NAMALWA (cell line): ENCODE data around the gene TOGARAM2.
"Not testable (repeated sequence)": the region's sequence is repeated elsewhere in the genome, so short reads cannot be mapped to it uniquely, and the experiment has no call there.

Source experiments
- DNase-seq: peaks from one replicate; pipeline ENCODE4 v3.0.0-alpha.2; 2015; ENCODE audit warnings: low spot score

TOGARAM2 gene

DNA sequence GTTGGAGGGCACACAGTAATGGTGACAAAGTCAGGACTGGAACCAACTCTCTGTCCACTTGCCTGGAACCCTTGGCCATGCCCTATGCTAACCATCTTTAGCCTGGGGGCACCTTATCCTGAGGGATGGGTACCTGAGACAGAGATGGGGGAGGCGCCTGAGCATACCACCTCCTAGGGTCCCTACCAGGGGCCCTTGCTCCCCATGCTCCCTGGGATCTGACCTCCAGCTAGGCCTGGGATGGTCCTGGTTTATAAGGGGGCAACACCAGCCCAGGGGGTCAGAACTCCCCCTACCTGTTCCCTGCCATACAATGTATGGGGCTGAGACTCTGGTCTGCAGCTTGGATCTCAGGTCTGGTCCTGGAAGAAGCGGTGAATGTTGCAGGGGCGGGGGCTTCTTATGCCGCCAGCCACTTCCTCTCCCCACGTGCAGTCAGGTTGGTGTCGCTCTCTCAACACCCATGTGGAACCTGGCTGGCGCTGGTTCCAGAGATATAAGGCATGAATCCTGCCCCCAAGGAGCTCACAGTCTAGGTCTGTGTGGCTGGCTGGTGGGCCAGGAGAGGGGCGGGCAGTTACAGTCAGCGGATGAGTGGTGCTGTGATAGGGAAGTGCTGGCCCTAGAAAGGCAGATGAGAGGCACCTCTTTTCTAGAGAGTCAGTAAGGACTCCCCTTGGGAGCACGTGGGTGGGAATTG is 3.8 kb upstream of the TOGARAM2 start:
- no peak for DNase-seq

DNA sequence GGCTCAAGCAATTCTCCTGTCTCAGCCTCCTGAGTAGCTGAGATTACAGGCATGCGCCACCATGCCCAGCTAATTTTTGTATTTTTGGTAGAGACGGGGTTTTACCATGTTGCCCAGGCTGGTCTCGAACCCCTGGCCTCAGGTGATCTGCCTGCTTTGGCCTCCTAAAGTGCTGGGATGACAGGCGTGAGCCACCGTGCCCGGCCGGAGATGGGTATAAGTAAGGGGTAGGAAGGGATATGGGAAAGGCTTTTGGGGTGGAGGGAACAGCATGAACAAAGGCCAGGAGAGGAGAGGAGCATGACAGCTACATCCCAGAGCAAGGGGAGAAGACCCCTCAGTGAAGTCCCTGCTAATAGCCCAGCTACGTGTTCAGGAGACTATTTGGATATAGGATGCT is 3.1 kb upstream of the TOGARAM2 start:
- not testable (repeated sequence) for DNase-seq

DNA sequence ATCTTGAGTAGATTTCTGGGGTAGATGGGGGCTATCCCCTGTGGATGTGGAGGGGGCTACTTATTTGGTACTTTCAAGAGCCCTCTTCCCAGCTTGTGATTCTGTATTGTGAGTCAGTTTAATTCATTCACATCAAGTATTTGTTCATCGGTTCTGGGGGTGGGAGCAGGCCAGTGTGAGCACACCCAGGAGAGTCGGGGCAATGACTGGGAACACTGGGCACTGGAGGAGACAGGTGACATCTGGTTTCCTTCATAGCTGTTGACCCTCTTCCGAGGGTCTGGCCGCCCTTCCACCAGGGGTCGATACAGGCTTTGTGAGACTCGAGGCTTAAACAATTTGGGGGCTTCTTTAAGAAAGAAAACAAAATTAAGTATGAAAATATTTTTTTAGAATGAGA is 2.5 kb upstream of the TOGARAM2 start:
- DNase-seq = no peak

DNA sequence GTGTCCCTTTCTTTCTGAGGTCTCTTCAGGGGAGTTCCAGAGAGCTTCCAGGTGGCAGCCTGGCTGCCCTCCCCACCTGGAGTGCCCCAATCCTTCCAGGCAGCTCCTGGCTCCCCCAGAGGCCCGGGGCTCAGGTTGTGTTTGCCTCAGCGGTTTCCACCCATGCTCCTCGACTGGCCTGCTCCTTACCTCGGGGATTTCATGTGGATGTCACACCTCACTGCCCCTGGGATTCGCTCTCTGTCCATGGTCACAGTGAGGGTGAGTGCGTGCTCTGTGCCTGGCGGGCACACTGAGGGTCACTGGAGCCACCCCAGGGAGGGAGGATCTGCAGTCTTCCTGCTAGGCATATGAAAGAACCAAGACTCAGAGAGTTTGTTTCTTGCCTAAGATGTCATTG is 2.1 kb upstream of the TOGARAM2 start:
- DNase-seq = no peak

DNA sequence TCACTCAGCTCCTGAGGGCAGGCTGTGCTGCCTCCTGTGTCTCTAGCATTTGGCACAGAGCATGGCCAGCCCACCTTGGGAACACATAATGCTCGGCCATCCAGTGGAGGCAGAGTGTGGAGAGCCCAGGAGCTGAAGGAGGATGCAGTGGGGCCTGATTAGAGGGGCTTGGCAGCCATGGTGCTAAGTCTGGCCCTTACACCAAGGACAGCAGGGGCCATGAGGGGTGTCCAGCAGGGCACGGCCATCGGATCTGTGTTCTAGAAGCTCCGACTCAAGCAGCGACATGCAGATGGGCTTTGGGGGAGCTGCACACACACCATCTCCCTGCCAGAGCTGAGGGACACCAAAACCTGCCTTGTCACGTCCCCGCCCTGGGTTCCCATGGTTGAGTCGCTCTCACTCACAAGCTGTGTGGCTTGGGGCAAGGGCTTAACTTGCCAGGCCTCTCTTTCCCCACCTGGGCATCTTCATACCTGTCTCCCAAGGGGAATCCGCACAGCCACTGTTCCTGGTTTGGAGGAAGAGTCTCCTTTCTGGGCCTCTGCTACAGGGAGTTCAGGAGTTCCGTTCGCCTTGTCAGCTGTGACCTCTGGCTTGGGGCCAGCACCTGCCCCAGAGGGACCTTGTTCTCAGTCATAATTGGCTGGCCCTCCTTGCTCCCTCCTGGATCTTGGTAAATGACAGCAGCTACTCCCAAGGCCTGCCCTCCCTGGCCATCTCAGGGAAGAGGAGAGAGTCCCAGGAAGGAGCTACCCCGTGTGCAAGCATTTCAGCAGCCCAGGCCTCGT is 1.3 kb upstream of the TOGARAM2 start:
- DNase-seq = no peak

DNA sequence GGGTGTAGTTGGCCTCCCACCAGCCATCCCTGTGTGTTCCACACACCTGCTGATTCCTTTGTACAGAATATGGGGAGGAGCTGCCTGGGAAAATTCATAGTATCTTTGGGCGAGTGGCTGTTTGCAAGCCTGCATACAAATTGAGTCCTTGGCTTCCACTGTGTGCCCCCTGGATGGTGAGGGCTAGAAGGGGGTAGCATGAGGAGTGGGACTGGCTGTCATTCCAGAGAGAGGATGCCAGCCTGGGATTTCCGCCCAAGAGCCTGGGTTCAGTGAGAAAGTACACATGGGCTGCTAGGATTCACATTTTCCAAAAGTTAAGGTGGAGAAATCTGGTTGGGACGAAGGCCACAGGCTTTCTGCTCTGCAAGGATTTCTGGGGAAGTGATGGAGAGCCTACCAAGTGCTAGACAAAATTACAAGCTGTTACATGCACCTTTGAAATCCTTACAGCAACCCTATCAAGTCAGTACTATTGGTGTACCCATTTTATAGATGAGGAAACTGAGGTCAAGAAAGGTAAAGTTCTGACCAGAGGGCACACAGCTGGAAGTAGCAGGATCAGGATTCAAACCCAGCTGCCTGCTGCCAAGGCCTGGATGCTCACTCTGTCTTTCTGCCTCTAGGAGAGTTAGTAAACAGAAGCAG is 606 bp upstream of the TOGARAM2 start:
- no peak for DNase-seq

DNA sequence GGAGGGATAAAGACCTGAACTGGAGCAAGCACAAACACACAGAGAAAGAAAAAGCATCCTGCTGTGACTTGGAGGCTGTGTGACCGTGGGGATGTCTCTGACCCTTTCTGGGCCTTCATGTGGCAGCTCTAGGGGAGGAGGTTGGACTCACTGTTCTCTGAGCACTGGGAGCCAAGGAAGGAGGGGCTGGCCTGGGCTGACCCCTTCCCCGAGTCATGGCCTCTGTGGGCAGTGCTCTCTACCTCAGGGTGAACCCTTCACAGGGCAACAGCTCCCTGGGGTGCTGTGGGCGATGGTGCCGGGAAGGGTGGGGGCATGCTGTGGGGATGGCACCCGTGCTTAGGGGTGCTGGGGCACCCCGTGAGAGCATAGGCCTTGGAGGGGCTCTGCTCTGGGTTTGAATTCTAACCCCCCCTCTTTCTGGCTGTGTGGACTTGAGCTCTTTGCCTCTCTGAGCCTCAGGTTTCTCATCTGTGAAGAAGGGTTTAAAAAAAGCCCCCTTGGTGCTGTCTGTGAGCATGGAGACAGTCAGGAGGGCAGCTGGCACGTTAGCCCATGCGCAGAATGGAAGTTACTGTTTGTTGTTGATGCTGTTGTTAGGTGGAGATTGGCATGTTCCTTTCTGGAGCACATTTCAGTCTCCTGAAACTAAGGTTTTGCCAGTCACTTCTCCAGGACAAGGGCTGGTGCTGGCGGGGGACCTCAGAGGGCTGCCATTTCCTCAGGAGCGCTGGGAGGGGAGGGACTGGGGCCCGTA is 700 bp downstream of the TOGARAM2 start:
- no peak for DNase-seq

DNA sequence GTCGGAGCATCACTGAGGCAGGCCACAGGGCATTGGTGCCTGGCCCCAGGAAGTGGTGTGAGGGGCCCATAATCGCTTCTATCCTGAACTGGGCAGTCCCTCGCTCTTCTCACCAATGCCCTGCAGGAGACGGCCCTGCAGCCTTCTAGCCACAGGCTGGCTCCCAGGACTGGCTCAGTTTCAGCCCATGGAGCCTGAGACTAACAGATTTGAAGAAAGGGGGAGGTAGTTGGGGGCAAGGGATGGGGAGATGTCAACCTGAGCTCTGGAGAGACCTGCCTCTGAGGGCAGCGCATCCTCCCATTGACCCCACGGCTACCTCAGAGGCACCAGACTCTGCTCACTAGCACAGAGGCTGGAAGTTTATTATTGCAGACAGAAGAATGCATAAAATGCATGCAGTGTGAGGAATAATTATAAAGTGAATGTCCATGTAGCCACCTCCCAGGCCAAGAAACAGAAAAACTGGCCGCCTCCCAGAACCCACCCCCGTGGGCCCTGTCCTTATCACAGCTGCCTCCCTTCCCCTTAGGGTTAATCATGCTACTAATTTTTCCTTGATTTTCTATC is 1.4 kb downstream of the TOGARAM2 start:
- DNase-seq = no peak

DNA sequence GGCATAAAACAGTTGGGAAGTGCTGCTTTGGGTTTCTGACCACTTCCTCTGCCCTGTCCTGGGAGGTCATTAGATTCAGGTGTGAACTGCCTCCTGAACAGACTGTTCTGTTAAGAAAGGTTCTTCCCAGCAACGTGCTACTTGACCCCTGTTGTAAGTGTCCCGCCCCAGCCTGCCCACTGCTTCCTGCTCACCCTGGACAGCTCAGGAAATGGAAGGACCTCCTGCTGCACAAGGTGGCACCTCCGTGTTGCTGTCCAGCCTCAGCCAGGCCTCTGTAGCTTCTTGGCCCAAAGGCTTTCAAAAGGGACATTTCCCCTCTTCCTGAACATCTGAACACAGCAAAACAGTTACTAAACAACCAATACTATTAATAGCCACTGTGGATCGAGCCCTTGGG is 5.3 kb downstream of the TOGARAM2 start:
- no peak for DNase-seq

DNA sequence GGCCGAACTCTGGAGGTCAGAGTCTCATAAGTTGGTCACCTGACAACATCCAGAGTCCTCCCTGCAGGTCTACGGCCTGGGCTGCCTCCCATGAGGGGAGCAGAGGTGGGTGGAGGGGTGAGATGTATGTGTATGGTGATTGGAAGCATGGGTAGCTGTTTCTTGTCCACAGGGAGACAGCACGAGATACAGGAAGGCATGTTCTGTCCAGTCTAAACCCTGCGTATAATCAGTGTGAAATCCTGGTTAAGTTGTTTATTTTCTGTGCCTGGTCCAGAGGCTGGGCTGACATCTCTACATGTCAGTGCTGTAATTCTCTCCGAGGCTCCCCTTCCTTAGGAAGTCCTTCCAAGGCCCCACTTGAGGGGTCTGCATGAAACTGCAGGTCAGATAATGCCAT is 8.9 kb downstream of the TOGARAM2 start:
- no peak for DNase-seq

DNA sequence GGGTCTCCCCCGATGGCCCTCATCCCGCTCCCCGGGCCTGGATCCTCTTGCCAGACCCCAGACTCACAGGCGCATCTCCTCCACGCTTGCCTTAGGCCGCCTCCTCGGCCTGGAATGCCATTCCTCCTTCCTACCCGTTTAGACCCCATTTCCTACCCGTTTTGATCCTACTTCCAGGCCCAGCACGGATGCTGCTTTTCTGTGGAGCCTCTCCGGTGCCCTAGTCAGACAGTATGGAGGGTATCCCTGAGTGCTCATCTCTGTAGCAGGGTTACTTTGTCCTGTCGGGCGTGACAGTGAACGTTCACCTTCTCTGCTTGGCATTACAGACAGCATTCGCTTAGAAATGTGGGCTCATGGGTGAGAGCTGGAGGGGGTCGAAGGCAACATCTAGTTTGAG is 9.3 kb downstream of the TOGARAM2 start:
- DNase-seq = no peak

DNA sequence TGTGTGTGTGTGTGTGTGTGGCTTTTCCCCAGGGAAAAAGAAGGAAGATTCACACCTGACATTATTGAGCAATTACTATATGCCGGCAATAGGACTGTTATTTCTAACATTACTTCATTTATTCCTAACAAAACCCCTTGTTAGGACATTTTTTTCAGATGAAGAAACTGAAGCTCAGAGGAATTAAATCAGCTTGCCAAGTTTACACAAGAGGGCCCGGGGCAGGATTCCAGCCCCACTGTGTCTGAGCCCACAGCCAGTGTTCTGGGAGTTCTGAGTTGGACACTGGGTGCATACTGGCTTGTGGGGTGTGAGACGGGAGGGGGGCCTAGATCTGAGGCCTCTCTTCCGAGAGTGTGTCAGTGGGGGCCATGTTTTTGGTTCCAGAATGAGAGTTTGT is 9.9 kb downstream of the TOGARAM2 start:
- DNase-seq = no peak

DNA sequence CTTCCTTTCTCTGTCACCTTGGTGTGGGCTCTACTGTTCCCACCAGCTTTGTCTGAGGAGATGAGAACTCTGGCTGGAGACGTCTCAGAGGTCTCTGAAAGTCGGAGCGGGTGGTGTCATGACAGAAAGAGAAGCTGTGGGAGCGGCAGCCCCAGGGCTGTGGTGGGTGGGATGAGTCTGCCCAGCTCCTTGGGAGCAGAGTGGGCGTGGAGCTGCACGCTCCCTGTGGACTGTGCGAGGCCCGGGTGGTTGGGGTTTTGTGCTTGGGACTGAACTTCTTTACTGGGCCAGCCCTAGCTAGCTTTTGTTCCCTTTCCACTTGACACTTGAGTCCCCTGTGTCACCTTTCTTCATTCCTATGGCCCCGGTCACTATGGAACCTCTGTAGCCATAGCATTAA is 10.4 kb downstream of the TOGARAM2 start:
- DNase-seq = no peak

DNA sequence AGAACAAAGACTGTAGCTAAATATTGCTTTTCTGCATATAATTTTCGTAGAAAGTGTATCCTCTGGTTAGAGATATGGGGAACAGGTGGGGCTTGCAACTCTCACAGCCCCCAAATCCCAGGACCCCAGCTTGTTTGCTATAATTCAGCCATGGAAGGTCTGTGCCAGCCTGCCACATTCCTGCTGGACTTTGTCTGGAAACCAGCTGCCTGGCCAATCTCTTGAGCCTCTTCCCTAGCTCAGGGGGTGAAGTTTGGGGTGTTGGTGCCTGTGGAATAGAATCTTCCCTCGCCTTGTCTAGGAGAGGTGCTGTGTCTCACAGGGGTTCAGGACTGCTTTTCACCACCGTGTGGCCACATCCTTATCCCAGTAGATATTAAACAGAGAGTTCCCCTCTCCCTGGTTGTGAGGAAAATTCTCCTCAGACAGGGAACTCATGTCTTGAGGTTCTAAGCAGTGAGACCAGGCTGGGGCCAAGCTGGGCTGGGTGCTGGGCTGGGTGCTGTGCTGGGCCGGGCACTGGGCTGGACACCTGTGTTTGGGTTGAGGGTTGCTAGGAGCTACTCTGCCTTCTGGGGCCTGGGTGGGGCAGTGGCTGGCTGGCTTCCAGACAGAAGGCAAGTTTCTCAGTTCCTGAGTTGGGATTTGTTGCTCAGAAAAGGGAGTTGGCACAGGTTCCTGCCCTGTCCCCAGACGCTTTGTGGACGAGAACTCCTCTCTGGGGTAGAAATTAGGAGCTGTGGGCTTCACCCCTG is 12.3 kb downstream of the TOGARAM2 start:
- DNase-seq = no peak

DNA sequence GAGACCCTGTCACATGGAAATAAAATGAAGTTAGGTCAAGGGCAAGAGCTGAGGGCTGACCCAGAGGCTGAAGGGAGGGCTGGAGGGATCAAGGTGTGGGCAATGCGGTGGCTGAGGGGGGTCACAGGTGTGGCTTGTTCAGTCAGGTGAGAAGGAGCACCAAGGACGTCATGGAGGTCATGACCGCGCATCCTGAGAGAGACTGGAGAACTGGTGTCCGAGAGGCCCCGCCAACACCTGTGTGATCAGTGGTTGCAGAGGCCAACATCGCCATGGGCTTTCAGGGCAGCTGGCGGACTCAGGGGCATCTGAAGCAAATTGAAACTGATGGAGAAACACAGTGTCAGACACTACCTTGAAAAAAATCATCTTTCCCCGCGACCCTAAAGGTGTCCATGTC is 13.0 kb downstream of the TOGARAM2 start:
- DNase-seq = no peak

DNA sequence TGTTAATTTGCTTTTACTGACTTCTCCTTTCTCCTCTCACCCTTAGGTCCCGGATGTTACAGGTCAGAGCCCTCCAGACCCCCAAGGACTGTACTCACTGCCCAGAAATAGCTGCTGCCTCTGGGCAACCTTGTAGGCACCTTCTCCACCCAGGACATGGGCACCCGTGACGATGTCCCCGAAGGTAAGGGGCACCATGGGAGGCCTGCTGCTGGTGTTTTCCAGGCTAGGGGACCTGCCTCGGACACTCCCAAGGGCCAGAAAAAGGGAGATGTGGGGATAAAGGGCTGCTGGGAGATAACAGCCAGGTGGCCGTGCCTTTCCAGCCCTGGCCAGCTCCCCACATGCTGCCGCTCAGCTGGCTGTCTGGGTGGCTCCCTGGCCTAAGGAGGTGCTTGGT is 13.6 kb downstream of the TOGARAM2 start:
- DNase-seq = no peak

DNA sequence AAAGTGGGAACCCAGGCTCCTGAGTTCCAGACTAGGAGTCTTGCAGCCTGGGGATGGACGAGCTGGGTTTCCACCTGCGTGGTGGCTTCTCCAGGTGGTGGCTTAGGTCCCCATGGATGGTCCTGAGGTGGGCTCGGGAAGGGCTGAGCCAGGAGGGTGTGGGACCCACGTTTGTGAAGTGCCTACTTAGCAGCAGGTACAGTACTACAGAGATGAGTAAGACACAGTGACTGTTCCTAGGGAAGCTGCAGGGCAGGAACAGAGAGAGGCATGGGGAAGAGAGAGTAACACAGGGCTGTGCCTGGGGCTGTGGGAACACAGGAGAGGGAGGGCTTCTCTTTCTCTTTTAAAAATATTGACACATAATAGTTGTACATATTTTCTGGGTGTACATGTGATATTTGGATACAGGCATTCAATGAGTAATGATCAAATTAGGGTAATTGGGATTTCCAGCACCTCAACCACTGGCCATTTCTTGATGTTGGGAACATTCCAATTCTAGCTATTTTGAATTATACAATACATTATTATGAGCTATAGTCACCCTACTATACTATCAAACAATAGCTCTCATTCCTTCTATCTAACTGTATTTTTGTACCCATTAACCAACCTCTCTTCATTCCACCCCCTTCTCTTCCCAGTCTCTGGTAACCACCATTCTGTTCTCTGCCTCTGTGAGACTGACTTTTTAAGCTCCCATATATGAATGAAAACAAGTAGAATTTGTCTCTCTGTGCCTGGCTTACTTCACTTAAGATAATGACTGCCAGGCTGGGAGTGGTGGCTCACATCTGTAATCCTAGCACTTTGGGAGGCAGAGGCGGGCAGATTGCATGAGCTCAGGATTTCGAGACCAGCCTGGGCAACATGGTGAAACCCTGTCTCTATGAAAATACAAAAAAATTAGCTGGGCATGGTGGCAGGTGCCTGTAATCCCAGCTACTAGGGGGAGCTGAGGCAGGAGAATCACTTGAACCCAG is 15.0 kb downstream of the TOGARAM2 start:
- no peak for DNase-seq

DNA sequence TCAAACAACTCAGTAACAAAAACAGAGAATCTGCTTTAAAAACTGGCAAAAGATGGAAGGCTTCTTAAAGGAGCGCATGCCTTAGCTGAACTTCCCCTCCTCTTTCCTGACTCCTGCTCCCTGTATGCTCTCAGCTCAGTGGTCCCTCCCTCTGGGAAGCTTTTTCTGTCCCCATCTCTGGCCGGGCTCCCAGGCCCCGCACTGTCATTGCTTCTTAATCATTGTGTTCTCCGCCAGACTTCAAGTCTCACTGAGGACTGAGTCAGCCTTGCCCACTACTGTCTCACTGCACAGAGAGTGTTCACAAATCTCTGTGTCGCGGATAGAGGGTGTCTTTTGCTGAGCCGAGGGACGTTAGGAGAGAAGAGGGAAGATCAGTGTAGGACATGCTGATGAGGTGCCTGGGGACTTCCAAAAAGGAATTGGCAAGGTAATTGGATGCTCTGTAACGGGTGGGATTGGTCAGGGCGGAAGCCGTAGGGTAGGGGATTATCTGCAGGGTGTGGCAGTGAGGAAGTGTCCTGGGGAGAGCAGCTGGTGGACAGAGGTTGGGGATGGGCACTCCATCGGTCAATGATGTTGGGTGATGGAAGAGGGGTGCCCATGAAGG is 16.2 kb downstream of the TOGARAM2 start:
- DNase-seq = no peak

DNA sequence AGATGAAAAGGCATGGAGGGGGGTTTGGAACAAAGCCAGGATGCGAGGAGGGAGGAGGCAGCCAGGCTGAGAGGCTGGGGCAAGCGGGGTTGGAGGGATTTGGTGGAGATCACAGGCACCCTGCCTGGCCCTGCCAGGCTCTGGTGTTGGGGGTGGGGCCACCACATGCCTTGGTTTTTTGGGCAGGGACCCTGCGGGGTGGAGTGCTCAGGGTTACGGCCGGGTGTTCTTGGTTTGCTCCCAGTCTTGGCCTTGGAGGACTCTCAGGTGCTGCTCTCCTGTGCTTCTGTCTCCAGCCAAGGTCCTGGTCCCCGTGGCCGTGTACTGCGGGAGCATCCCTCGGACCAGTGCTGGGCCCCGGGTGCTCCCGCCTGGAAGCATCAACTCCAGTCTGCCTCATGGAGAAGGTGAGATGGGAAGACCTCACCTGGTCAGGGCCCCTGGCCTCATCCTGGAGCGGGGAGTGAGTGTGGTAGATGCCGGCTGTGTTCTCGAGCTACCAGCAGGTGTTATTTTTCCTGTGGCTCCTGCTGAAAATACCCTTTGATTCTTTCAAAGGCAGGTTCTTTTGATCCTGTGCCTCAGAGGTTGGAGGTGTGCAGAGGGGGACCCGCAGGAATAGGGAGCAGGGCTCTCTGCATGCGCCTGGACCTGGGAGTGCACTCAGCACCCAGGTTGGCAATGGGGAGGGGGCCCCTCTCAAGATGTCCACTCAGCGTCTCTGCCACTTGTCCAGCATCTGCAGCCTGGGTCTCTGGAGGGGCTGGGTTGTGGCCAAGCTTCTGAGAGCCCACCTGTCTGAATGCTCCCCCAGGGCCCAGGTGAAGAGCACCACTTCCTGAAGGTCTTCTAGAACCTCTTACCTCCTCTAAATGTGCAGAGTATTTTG is 17.0 kb downstream of the TOGARAM2 start:
- no peak for DNase-seq
